ENCODE measurements around the gene PFN4. TPM values are rescaled to one million over a fixed set of nuclear protein-coding genes. Genes with fewer than 3 reads are reported as not detected.

The PFN4 gene
- polyA plus RNA-seq, 1 of the 3 experiments (the other 2 are of a cell fraction), result 0.61 TPM

GRCh38 chr2:24162494-24162893, 39.4 kb upstream of the PFN4 start:
- peaks cover 0 to 4% of the 10 kb centered on the region in 2 experiments for H3K36me3 ChIP-seq (replicated peaks in 1 of 2; ENCODE audit: control insufficient read depth in 1 of 2, insufficient read depth in 2 of 2, low read length in 1 of 2)
- H4K20me1 ChIP-seq (ENCODE audit: insufficient read depth), result no peaks in the 10 kb centered on the region
- no peaks in the 10 kb centered on the region for H3K4me1 ChIP-seq (ENCODE audit: control insufficient read depth in 1 of 2, insufficient read depth in 2 of 2, low read depth in 1 of 2, low read length in 1 of 2)
- no peak overlapping the region for H3K27ac ChIP-seq (ENCODE audit: low read depth in 2 of 2, low read length in 1 of 2)
- 97% methylated on average over 1 of the region's 1 CpG for WGBS (ENCODE audit: low lambda C conversion rate)
- H3K9me3 ChIP-seq, result no peaks in the 10 kb centered on the region
- no peaks in the 10 kb centered on the region for H3K9me2 ChIP-seq
- no peak overlapping the region for H3K9ac ChIP-seq
- H3K27me3 ChIP-seq (ENCODE audit: insufficient read depth), result no peaks in the 10 kb centered on the region
- H3K79me2 ChIP-seq (ENCODE audit: insufficient read depth), result no peaks in the 10 kb centered on the region
- ChIA-PET POLR2A (no interaction called here), CTCF (interaction anchor here (0.8 to 1.8 kb wide), 2 partner anchors 16 to 78 kb away, joined by 3 to 9 read pairs; partner anchors contain the start of gene TP53I3)
- H2AFZ ChIP-seq (ENCODE audit: low read depth), result no peak overlapping the region
- H3F3A ChIP-seq (replicated peaks; ENCODE audit: insufficient read depth), result no peaks in the 10 kb centered on the region
- no peak overlapping the region for H3K4me2 ChIP-seq
- H3K4me3 ChIP-seq (ENCODE audit: low read depth in 2 of 2, low read length in 1 of 2), result no peak overlapping the region
- no peak for TF ChIP-seq MEF2A (IDR thresholded peaks at IDR 0.05; ENCODE audit: borderline replicate concordance, low read depth)
- no peak for TF ChIP-seq PBX3 (IDR thresholded peaks at IDR 0.05)
- TF ChIP-seq FOSL2 (IDR thresholded peaks at IDR 0.05; ENCODE audit: borderline replicate concordance, low read depth), result no peak
- TF ChIP-seq, protein P1, sequence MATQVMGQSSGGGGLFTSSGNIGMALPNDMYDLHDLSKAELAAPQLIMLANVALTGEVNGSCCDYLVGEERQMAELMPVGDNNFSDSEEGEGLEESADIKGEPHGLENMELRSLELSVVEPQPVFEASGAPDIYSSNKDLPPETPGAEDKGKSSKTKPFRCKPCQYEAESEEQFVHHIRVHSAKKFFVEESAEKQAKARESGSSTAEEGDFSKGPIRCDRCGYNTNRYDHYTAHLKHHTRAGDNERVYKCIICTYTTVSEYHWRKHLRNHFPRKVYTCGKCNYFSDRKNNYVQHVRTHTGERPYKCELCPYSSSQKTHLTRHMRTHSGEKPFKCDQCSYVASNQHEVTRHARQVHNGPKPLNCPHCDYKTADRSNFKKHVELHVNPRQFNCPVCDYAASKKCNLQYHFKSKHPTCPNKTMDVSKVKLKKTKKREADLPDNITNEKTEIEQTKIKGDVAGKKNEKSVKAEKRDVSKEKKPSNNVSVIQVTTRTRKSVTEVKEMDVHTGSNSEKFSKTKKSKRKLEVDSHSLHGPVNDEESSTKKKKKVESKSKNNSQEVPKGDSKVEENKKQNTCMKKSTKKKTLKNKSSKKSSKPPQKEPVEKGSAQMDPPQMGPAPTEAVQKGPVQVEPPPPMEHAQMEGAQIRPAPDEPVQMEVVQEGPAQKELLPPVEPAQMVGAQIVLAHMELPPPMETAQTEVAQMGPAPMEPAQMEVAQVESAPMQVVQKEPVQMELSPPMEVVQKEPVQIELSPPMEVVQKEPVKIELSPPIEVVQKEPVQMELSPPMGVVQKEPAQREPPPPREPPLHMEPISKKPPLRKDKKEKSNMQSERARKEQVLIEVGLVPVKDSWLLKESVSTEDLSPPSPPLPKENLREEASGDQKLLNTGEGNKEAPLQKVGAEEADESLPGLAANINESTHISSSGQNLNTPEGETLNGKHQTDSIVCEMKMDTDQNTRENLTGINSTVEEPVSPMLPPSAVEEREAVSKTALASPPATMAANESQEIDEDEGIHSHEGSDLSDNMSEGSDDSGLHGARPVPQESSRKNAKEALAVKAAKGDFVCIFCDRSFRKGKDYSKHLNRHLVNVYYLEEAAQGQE (IDR thresholded peaks at IDR 0.05; ENCODE audit: low read depth, low read length), result no peak
- no peak for TF ChIP-seq ELF1 (IDR thresholded peaks at IDR 0.05)
- no peak for TF ChIP-seq SMC3 (IDR thresholded peaks at IDR 0.05; ENCODE audit: low read depth, low read length)
- TF ChIP-seq FOXM1 (IDR thresholded peaks at IDR 0.05; ENCODE audit: low read depth), result no peak
- no peak for TF ChIP-seq RFX5 (IDR thresholded peaks at IDR 0.05; ENCODE audit: low read length)
- no peak for TF ChIP-seq FOXJ3 (CRISPR knock-in tag; IDR thresholded peaks at IDR 0.05)
- TF ChIP-seq MAX (IDR thresholded peaks at IDR 0.05; ENCODE audit: low read depth), result no peak
- TF ChIP-seq EP300 (IDR thresholded peaks at IDR 0.05; ENCODE audit: borderline replicate concordance in 1 of 2, low read depth in 1 of 2, low read length in 1 of 2), result no peak
- no peak for TF ChIP-seq MXI1 (IDR thresholded peaks at IDR 0.05; ENCODE audit: low read depth, low read length)
- TF ChIP-seq JUND (IDR thresholded peaks at IDR 0.05), result no peak
- no peak for TF ChIP-seq EZH2phosphoT487 (IDR thresholded peaks at IDR 0.05; ENCODE audit: borderline replicate concordance, low read depth)
- no peak for TF ChIP-seq RXRA (IDR thresholded peaks at IDR 0.05; ENCODE audit: borderline replicate concordance, low read depth)
- TF ChIP-seq TAF1 (IDR thresholded peaks at IDR 0.05; ENCODE audit: borderline replicate concordance, low read depth, low read length), result no peak
- TF ChIP-seq CHD2 (IDR thresholded peaks at IDR 0.05; ENCODE audit: low read length, partially characterized antibody), result no peak
- no peak for DNase-seq

All from SK-N-SH (cell line).